PC-9 (cell line): ENCODE results near the gene AGBL2. TPM values are rescaled to one million over a fixed set of nuclear protein-coding genes. Genes with fewer than 3 reads are reported as not detected.
A peak's percentile ranks its signal among the peaks of the same experiment; 100 is the strongest.

Source experiments
- BruUV-seq: library from RNA; stranded (reverse); fragments of 400-500 nt; replicated peaks from 2 replicates; lab custom pipeline; 2021; lab: Mats Ljungman, UMichigan
- CTCF ChIA-PET: fragments of 300-600 bp; sonication (Branson Sonifier 250); formaldehyde crosslinking; loops from one replicate; lab custom pipeline; 2022; ENCODE audit warnings: antibody characterized with exemption; lab: Charles Lee
- POLR2A ChIA-PET: fragments of 300-600 bp; sonication (Branson Sonifier 250); formaldehyde crosslinking; loops from one replicate; lab custom pipeline; 2022; ENCODE audit warnings: antibody characterized with exemption; ENCODE audit not compliant: unreplicated experiment; lab: Charles Lee
- DNase-seq, 2 experiments: peaks; one replicate each; pipeline versions ENCODE4 v3.0.0 to v3.0.0-alpha.2; 2015 to 2022; ENCODE audit warnings: mixed read lengths in 1 of 2
- H2AFZ ChIP-seq: fragments of 200-600 bp; sonication (generic); 2 replicates; pipeline ENCODE4 v1.8.1; 2017; ENCODE audit warnings: antibody characterized with exemption
- H3F3A ChIP-seq: fragments of 200-600 bp; sonication (generic); 2 replicates; pipeline ENCODE4 v1.8.1; 2017; ENCODE audit warnings: antibody characterized with exemption, mild to moderate bottlenecking, low read depth; ENCODE audit not compliant: insufficient read depth
- H3K27ac ChIP-seq: fragments of 200-600 bp; sonication (generic); 2 replicates; pipeline ENCODE4 v1.6.1; 2016; ENCODE audit warnings: mixed run types
- H3K27me3 ChIP-seq: fragments of 200-600 bp; sonication (generic); 2 replicates; pipeline ENCODE4 v1.6.1; 2016; ENCODE audit warnings: low read depth, mixed run types; ENCODE audit not compliant: insufficient read depth
- H3K36me3 ChIP-seq: fragments of 200-600 bp; sonication (generic); 2 replicates; pipeline ENCODE4 v1.6.1; 2016; ENCODE audit warnings: low read depth, mixed run types
- H3K4me1 ChIP-seq: fragments of 200-600 bp; sonication (generic); replicated peaks from 2 replicates; pipeline ENCODE4 v1.6.1; 2016; ENCODE audit warnings: mixed run types; ENCODE audit not compliant: insufficient read depth
- H3K4me2 ChIP-seq: fragments of 200-600 bp; sonication (generic); 2 replicates; pipeline ENCODE4 v1.6.1; 2017; ENCODE audit warnings: mixed run types
- H3K4me3 ChIP-seq: fragments of 200-600 bp; sonication (generic); 2 replicates; pipeline ENCODE4 v1.6.1; 2016; ENCODE audit warnings: mixed run types
- H3K79me2 ChIP-seq: fragments of 200-600 bp; sonication (generic); 2 replicates; pipeline ENCODE4 v1.6.1; 2017; ENCODE audit warnings: low read depth, mixed run types
- H3K9me2 ChIP-seq: fragments of 200-600 bp; sonication (generic); 2 replicates; pipeline ENCODE4 v1.8.1; 2017; ENCODE audit warnings: mild to moderate bottlenecking; ENCODE audit not compliant: insufficient read depth
- H3K9me3 ChIP-seq: fragments of 200-600 bp; sonication (generic); 2 replicates; pipeline ENCODE4 v1.8.1; 2016; ENCODE audit warnings: low read depth; ENCODE audit not compliant: insufficient read depth
- H4K20me1 ChIP-seq: fragments of 200-600 bp; sonication (generic); 2 replicates; pipeline ENCODE4 v1.8.1; 2017; ENCODE audit not compliant: insufficient read depth
- EZH2 ChIP-seq: fragments of 200-600 bp; sonication (generic); IDR thresholded peaks from 2 replicates; pipeline ENCODE4 v1.8.0; 2017; ENCODE audit warnings: antibody characterized with exemption, low read depth
- intact Hi-C: fragments of 100-400 bp; cut with micrococcal nuclease; formaldehyde crosslinking; loops from one replicate; pipeline ENCODE4 v1.10.0; 2022; ENCODE audit not compliant: unreplicated experiment
- total RNA-seq: library from RNA; stranded (reverse); gene quantifications from 2 replicates; pipeline ENCODE4 v1.2.3, GENCODE V29; 2021
- TF ChIP-seq, protein P1 (sequence below): fragments of 200-600 bp; sonication (generic); conservative IDR thresholded peaks from 2 replicates; pipeline ENCODE4 v1.6.1; 2017; ENCODE audit warnings: mixed run types, antibody characterized with exemption, mild to moderate bottlenecking, moderate library complexity

The AGBL2 gene
- total RNA-seq, 1 experiment from 2014 or later = 13.1 TPM

DNA sequence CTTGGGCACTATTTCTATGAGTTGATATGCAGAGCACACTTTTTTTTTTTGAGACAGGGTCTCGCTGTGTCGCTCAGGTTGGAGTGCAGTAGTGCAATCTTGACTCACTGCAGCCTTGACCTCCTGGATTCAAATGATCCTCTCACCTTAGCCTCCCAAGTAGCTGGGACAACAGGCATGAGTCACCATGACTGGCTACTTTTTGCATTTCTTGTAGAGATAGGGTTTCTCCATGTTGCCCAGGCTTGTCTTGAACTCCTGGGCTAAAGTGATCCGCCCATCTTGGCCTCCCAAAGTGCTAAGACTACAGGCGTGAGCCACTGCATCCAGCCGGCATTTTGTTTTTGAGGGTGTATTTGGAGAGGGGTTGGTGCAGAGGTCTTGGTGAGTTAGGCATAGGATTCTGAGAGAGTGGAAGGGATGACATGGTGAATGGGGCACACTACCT, 42.9 kb downstream of the AGBL2 start:
- no peak overlapping the region for H3K4me3 ChIP-seq
- no peaks in the 10 kb centered on the region for H3K79me2 ChIP-seq
- TF ChIP-seq, protein P1, sequence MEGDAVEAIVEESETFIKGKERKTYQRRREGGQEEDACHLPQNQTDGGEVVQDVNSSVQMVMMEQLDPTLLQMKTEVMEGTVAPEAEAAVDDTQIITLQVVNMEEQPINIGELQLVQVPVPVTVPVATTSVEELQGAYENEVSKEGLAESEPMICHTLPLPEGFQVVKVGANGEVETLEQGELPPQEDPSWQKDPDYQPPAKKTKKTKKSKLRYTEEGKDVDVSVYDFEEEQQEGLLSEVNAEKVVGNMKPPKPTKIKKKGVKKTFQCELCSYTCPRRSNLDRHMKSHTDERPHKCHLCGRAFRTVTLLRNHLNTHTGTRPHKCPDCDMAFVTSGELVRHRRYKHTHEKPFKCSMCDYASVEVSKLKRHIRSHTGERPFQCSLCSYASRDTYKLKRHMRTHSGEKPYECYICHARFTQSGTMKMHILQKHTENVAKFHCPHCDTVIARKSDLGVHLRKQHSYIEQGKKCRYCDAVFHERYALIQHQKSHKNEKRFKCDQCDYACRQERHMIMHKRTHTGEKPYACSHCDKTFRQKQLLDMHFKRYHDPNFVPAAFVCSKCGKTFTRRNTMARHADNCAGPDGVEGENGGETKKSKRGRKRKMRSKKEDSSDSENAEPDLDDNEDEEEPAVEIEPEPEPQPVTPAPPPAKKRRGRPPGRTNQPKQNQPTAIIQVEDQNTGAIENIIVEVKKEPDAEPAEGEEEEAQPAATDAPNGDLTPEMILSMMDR = no peak
- TF ChIP-seq EZH2 = no peak
- no TSS peak for BruUV-seq
- H3K27me3 ChIP-seq = no peaks in the 10 kb centered on the region
- no peaks in the 10 kb centered on the region for H4K20me1 ChIP-seq
- H3K9me3 ChIP-seq = no peaks in the 10 kb centered on the region
- peak in 1 of 2 experiments; percentile 49 for DNase-seq
- H3F3A ChIP-seq = 0 out of 2 replicates have a peak, but pooled peaks cover 2% of the 10 kb centered on the region
- H3K9me2 ChIP-seq = no peaks in the 10 kb centered on the region
- CTCF ChIA-PET = no interaction called here
- no peak overlapping the region for H3K4me2 ChIP-seq
- no peaks in the 10 kb centered on the region for H3K36me3 ChIP-seq
- intact Hi-C loops = no loop called here
- H2AFZ ChIP-seq = no peak overlapping the region
- POLR2A ChIA-PET = interaction anchor here (0.6 kb wide), 1 partner anchor 123 kb away, joined by 20 read pairs; no protein-coding TSS in a partner anchor
- peak overlapping the region; percentile 0; the same call in 1 of the 2 replicates for H3K27ac ChIP-seq
- H3K4me1 ChIP-seq = peaks cover 21% of the 10 kb centered on the region

DNA sequence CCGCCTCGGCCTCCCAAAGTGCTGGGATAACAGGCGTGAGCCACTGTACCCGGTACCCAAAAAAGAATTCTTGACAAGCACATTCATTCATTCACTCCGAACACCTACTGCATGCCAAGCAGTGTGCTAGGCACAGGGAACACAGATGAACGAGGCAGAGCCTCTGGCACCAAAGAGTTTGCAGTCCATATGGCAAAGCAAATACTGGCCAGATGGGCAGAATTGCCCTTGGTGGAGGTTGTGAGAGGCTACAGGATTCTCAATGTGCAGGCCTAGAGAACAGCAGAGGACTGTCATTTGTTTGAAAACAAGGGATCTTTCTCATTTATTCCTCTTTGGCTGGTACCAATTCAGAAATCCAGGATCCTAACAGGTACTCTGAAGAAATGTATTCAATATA, 45.3 kb downstream of the AGBL2 start:
- Histone ChIP-seq H3K36me3 (no peaks in the 10 kb centered on the region), H3K9me3 (no peaks in the 10 kb centered on the region), H3K4me3 (no peak overlapping the region), H3K27me3 (no peaks in the 10 kb centered on the region), H2AFZ (no peak overlapping the region), H3K4me2 (no peak overlapping the region), H3F3A (peaks cover 16% of the 10 kb centered on the region; the same call in 1 of the 2 replicates), H3K9me2 (no peaks in the 10 kb centered on the region), H3K4me1 (peaks cover 26% of the 10 kb centered on the region), H4K20me1 (no peaks in the 10 kb centered on the region), H3K79me2 (no peaks in the 10 kb centered on the region), H3K27ac (no peak overlapping the region)
- no TSS peak for BruUV-seq
- no peak for TF ChIP-seq EZH2
- CTCF ChIA-PET = interaction anchor here (0.7 kb wide), 1 partner anchor 394 kb away, joined by 5 read pairs; no protein-coding TSS in a partner anchor
- DNase-seq = no peak
- intact Hi-C loops = no loop called here
- POLR2A ChIA-PET = no interaction called here

DNA sequence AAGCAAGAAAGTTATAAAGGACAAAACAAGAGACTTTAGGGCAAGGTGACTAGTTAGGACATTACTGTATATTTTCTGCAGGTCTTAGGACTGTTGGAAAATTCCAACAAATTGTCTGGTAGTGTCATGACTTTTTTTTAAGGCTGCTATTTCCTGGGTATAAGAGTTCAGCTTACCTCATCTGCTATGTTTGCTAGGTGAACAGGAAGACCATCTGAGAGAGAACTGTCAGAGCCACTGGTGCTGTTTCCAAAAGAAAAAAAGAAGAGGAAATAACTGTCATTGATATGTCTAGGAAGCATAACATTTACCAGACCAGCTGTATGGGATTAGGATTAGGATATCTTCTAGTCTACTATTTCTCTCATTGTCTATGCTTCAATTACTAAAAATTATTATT, 46.5 kb downstream of the AGBL2 start:
- Histone ChIP-seq H3K4me2 (no peak overlapping the region), H3K36me3 (no peaks in the 10 kb centered on the region), H4K20me1 (no peaks in the 10 kb centered on the region), H3K4me1 (peaks cover 32% of the 10 kb centered on the region), H3K27ac (no peak overlapping the region), H3K79me2 (no peaks in the 10 kb centered on the region), H3K4me3 (no peak overlapping the region), H2AFZ (no peak overlapping the region), H3K9me2 (no peaks in the 10 kb centered on the region), H3F3A (peaks cover 17% of the 10 kb centered on the region; the same call in 1 of the 2 replicates), H3K27me3 (no peaks in the 10 kb centered on the region), H3K9me3 (no peaks in the 10 kb centered on the region)
- no TSS peak for BruUV-seq
- intact Hi-C loops = no loop called here
- TF ChIP-seq, protein P1 = no peak
- ChIA-PET CTCF (no interaction called here), POLR2A (no interaction called here)
- peak in 1 of 2 experiments; percentile 42 for DNase-seq

DNA sequence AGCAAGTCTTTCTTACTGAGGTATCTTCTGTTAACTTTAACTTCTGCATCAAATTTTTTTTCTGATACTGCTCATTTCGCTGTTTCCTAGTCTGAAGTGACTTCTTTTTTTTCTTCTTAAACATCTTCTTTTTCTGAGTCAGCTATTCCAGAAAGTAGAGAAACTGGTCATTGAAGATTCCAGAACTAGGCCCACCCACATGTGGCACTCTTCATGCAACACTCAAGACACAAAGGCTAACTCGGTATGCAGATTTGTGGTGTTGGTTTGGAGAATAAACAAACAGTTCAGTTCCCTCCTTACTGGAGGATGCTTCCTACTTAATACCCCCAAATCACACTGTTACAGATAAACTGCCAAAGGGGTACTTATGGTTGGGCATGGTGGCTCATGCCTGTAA, 47.6 kb downstream of the AGBL2 start:
- no TSS peak for BruUV-seq
- ChIA-PET POLR2A (no interaction called here), CTCF (no interaction called here)
- Histone ChIP-seq H2AFZ (no peak overlapping the region), H3K79me2 (no peaks in the 10 kb centered on the region), H3K4me3 (no peak overlapping the region), H3K27ac (no peak overlapping the region), H3K4me1 (peaks cover 42% of the 10 kb centered on the region), H3K9me3 (no peaks in the 10 kb centered on the region), H3K9me2 (no peaks in the 10 kb centered on the region), H3K4me2 (no peak overlapping the region), H3K27me3 (no peaks in the 10 kb centered on the region), H3K36me3 (no peaks in the 10 kb centered on the region), H3F3A (peaks cover 28% of the 10 kb centered on the region), H4K20me1 (no peaks in the 10 kb centered on the region)
- no peak for TF ChIP-seq EZH2
- TF ChIP-seq, protein P1 = no peak
- intact Hi-C loops = no loop called here
- DNase-seq = peak in 1 of 2 experiments; percentile 64
